Measurements from ENCODE around the gene PDE6B. TPM values are rescaled to one million over a fixed set of nuclear protein-coding genes. Genes with fewer than 3 reads are reported as not detected.
"Not testable (repeated sequence)": the region's sequence is repeated elsewhere in the genome, so short reads cannot be mapped to it uniquely, and the experiment has no call there.

Gene PDE6B
- total RNA-seq, 1 donor from 2014 or later: 3.5 TPM

- DNase-seq: no peak
Measured at GRCh38 chr4:683247-683897, 58.0 kb downstream of the PDE6B start.

GRCh38 chr4:683982-684622, 58.7 kb downstream of the PDE6B start:
- peak; percentile 88 for DNase-seq

GRCh38 chr4:684623-685327, 59.4 kb downstream of the PDE6B start:
- no peak for DNase-seq

- no peak for DNase-seq
Measured at GRCh38 chr4:685679-686412, 60.5 kb downstream of the PDE6B start.

- DNase-seq: peak; percentile 33
Measured at GRCh38 chr4:686413-687040, 61.2 kb downstream of the PDE6B start.

- DNase-seq: peak; percentile 42
Measured at GRCh38 chr4:687048-687970, 61.9 kb downstream of the PDE6B start.

GRCh38 chr4:687971-688853, 62.8 kb downstream of the PDE6B start:
- DNase-seq: no peak

- DNase-seq: peak; percentile 21
Measured at GRCh38 chr4:688854-689681, 63.7 kb downstream of the PDE6B start, which contains the start of gene SLC49A3. Gene SLC49A3, minus strand, starts transcription at chr4:689151. Its CDS starts 24 bp downstream, at chr4:689127.

GRCh38 chr4:689723-690122, 64.3 kb downstream of the PDE6B start:
- DNase-seq: no peak

- DNase-seq: no peak
Measured at GRCh38 chr4:692771-693554, 67.6 kb downstream of the PDE6B start.

GRCh38 chr4:694341-694940, 69.1 kb downstream of the PDE6B start:
- not testable (repeated sequence) for DNase-seq

- no peak for DNase-seq
Measured at GRCh38 chr4:699816-700580, 74.6 kb downstream of the PDE6B start.

GRCh38 chr4:700587-701264, 75.4 kb downstream of the PDE6B start:
- no peak for DNase-seq

- DNase-seq: no peak
Measured at GRCh38 chr4:702618-703048, 77.3 kb downstream of the PDE6B start.

- DNase-seq: no peak
Measured at GRCh38 chr4:703336-704197, 78.2 kb downstream of the PDE6B start.
